ENCODE results near the gene DRP2.

DNA sequence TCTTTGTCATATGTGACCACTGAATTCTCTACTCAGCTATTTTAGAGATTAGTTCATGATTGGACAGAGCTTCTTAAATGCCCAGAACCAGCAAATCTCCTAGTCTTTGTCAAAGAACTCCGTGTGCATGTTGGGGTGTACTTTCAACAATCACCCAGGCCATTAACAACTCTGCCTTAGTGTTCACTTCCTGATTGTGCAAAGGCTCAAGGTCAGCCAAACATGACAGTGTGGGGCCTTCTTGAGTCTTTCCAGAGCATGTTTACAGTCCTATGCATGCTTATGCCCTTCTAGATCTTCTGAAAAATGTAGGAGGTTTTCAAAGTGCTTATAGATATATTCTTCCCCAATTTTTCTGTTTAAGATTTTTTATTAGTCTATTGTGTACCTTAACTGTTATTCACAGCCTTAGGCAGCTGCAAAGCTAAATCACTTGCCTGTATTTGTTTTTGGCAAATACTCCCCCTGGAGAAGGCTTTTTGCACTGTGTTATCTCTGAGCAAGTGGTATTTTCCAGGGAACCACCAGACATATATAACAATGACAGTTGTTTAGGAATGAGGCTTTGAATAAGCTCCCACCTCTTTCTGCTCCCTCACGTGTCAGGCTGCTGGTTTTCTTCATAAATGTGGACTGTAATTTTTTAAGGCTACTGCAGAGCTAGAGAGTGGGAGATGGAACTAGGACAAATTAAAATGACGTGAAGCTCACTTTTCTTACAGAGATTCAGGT lies 24.0 kb upstream of the DRP2 start:
- TF ChIP-seq, protein P1, sequence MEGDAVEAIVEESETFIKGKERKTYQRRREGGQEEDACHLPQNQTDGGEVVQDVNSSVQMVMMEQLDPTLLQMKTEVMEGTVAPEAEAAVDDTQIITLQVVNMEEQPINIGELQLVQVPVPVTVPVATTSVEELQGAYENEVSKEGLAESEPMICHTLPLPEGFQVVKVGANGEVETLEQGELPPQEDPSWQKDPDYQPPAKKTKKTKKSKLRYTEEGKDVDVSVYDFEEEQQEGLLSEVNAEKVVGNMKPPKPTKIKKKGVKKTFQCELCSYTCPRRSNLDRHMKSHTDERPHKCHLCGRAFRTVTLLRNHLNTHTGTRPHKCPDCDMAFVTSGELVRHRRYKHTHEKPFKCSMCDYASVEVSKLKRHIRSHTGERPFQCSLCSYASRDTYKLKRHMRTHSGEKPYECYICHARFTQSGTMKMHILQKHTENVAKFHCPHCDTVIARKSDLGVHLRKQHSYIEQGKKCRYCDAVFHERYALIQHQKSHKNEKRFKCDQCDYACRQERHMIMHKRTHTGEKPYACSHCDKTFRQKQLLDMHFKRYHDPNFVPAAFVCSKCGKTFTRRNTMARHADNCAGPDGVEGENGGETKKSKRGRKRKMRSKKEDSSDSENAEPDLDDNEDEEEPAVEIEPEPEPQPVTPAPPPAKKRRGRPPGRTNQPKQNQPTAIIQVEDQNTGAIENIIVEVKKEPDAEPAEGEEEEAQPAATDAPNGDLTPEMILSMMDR (IDR thresholded peaks at IDR 0.05 in 8 of 11, conservative IDR thresholded peaks at IDR 0.05 in 3 of 11): no peak
- TF ChIP-seq POLR2A (IDR thresholded peaks at IDR 0.05) (no peak), POLR2AphosphoS5 (IDR thresholded peaks at IDR 0.05) (no peak)

All from spleen (tissue), 7 donors.